GM21367 (cell line): ENCODE data around the gene AKT1.

Experiments
- ATAC-seq: cut with Tn5 transposase; IDR thresholded peaks from one replicate; pipeline ENCODE4 v1.9.1; 2021; ENCODE audit not compliant: unreplicated experiment

AKT1 gene

DNA sequence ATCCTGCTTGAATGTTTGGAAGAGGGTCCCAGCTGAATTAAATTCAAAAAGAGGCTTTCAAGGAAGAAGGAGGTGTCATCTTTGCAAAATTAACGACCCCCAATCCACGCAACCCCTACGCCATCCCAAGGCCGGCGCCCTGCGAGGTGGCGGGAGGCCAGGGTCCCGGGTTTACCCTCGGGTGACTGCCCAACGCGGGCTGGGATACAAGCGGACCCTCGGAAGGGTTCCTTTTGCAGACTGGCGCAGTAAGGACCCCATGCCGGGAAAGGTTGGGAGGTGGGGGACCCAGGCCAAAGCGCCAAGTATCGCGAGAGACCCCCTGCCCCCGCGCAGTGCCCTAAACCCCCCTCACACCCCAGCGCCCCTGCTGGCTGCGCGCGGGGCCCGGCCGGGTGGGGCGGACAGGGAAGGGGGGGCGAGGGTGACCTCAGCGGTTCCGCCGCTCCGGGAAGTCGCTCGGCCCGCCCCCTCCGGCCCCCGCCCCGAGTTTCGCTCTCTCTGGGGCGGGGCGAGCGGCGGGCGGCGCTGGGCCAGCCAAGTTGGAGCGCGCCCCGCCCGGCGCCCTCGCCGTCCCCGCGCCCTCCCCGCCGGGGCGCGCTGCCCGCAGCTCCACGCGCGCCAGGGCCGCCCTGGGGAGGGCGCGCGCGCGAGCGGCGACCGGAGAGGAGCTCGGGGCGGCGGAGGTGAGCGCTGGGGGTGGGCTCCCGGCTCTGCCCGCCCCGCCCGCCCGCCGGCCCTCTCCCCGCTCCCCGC is 4.6 kb upstream of the AKT1 start:
- peak; percentile 32 for ATAC-seq

GRCh38 chr14:104799244-104800014 is 3.9 kb upstream of the AKT1 start:
- no peak for ATAC-seq

DNA sequence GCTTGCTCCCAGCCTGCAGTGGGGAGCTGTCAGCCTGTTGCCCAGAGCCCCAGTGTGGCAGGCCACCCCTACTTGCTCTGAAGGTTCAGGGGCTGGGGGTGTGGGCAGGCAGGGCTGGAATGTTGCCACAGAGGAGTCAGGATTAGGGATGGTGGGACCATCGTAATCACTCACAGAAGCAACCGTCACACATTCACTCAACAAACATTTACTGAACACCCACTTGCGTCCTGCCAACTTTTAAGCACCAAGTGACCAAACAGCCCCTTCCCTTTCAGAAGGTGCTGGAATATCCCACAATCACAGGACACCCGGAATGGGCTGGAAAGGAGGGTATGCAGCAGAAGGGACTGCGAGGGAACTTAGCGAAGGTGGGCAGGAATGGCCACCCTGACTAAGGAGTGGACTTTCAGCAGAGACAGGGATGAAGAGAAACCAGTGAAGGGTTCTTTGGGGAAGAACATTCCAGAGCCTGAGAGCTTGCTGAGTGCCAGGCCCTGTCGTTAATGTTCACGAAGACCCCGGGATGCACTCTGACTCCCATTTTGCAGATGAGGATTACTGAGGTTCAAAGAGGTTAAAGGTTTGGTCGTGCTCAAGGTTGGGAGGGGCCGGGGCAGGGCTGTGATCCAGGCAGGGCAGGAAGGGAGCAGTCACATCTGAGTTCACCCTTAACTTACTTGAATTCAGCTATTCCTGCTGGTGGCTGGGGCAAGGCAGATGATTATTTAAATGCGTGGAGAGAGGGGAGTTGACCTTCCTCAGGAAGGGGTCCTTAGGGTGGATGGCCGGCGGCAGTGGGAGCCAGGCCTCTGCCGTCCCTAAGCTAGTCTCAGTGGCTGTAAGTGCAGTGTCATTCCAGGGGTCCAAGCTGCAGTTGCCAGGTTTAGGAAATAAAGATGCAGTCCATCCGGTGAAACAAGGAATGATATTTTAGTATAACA is 3.0 kb upstream of the AKT1 start:
- no peak for ATAC-seq

GRCh38 chr14:104797115-104798044 is 1.8 kb upstream of the AKT1 start:
- no peak for ATAC-seq

- ATAC-seq = no peak
Observed at GRCh38 chr14:104796687-104797081, 1.1 kb upstream of the AKT1 start.

GRCh38 chr14:104795781-104796686 is 486 bp upstream of the AKT1 start:
- ATAC-seq = no peak

- no peak for ATAC-seq
Observed at GRCh38 chr14:104794631-104794992, 936 bp downstream of the AKT1 start.

- ATAC-seq = no peak
Observed at GRCh38 chr14:104794099-104794498, 1.4 kb downstream of the AKT1 start.

- no peak for ATAC-seq
Observed at GRCh38 chr14:104793703-104793959, 1.9 kb downstream of the AKT1 start.

DNA sequence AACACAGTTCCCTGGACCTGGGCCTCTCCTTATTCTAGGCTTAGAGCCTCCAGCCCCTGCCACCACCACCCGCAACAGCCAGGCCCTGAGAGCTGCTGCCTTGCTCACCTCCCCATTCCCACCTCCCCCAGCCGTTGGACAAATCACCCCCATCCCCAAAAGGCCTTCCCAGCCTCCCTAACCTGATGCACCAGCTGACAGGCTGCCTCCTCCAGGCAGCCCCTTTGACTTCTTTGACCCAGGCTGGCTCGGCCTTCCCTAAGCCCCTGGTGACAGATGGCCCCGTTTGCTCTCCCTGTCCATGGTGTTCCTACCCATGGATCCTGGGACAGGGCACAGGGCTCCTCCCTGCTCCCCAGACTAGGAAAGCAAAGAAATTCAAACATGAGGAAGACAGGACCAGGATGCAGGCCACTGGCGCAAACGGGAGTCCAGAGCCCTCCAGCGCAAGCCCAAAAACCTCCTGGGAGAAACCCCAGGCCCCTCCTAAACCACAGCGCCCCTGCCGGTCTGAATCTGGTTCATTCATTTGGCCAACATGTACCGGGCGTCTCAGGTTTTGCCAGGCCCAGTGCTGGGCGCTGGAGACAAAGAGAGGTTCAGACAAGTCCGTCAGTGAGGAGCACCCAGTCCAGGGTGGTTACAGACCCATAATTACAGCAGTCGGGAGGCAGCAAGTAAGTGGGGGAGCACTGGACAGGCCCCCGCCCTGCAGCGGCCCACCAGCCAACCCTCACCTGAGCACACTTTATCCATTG is 2.4 kb downstream of the AKT1 start:
- no peak for ATAC-seq

DNA sequence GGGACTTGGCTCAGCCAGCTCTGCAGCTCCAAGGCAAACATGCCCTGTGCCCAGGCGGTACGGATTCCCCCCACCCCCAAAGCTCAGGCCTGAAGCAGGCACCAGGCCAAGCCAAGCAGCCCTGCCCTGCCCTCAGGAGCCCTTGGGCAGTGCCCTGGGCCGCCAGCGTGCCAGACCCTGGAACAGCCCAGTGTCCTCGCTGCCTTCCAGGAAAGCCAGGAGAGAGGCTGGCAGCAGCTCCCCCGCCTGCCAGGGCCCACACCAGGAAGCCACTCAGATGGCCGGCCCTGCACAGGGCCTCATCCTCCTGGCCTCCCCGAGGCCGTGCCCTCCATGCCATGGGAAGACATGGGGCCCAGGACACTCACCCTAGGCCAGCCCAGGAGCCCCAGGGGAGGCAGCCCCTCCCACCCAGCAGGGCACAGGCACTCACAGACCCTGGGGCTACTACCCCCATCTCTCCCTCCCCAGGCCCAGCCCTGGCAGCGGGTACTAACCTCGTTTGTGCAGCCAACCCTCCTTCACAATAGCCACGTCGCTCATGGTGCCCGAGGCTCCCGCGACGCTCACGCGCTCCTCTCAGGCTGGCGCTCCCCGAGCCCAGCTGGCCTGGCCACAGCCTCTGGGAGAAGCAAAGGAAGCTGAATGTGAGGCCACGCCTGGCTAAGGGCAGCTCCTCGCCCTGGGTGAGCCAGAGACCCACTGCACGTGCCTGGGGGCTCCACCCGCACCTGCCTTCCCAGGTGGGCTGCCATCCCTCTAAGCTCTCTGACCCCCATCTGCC is 3.3 kb downstream of the AKT1 start:
- ATAC-seq = no peak

- ATAC-seq = no peak
Observed at GRCh38 chr14:104791425-104791824, 4.1 kb downstream of the AKT1 start.

GRCh38 chr14:104789752-104790743 is 5.5 kb downstream of the AKT1 start:
- ATAC-seq = no peak

GRCh38 chr14:104788873-104789663 is 6.5 kb downstream of the AKT1 start:
- ATAC-seq = no peak

DNA sequence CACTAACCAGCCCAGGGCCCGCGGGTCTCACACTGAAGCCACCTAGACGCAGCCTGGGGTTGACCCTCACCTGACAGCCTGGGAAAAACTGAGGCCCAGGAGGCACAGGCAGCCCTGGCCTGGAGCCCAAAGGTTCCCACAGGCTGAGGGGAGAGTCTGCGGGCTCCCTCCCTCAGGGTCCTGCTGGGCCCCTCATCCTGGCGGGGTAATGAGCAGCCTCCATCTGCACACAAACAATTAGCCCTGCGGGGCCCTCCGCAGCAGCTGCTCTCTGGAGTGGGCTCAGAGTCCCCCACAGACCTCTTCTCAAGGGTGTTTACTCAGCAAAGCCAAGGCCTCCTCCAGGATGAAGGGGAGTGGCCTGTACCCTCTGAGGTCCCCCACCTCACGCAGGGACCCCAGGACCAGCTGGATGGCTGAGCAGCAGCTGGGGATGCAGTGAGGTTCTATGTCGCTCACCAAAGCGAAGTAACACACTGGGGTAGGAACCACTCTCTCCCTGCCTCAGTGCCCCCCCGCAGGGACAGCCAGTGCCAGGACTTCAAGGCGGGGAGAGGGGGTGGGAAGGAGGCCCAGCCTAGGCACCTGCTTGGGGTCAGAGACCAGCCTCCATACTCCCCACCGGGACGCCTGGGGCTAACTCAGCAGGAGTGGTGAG is 7.3 kb downstream of the AKT1 start:
- no peak for ATAC-seq

DNA sequence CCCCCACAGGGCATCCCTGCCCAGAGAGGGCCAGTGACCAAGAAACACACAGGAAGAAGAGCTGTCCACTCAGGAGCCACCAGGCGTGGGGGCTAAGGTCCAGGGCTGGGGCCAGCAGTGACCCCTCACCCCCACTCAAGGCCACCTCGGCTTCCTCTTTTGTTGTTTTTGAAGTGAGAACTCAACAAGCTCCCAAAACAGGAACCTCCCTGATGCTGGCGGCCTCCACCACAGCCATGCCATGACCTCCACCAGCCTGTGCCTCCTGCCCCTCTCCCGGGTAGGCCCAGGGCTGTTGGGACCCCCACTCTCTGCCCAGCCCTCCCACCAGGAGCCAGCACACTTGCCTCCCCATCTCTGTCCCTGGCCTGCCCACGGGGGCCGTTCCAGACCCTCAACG is 7.8 kb downstream of the AKT1 start:
- no peak for ATAC-seq
